ENCODE results near the gene D2HGDH. TPM values are rescaled to one million over a fixed set of nuclear protein-coding genes. Genes with fewer than 3 reads are reported as not detected.

D2HGDH gene
- total and polyA plus RNA-seq, 2 of the 13 experiments (the other 11 are each of a cell fraction or from before 2014, with no cell fraction given): 19.2 to 20.3 TPM

- peak; percentile 60; the same call in 1 of the 2 replicates for TF ChIP-seq KLF11 (CRISPR knock-in tag; IDR thresholded peaks at IDR 0.05)
- peak; percentile 68 for TF ChIP-seq ZNF143 (CRISPR knock-in tag; IDR thresholded peaks at IDR 0.05)
- TF ChIP-seq HES4 (CRISPR knock-in tag; IDR thresholded peaks at IDR 0.05; ENCODE audit: borderline replicate concordance): peak; percentile 90
- TF ChIP-seq KAT8 (CRISPR knock-in tag; IDR thresholded peaks at IDR 0.05): peak; percentile 69
- TF ChIP-seq IRF1 (CRISPR knock-in tag; IDR thresholded peaks at IDR 0.05; ENCODE audit: low read depth): peak; percentile 36; the same call in 1 of the 2 replicates
- TF ChIP-seq ZNF704 (CRISPR knock-in tag; IDR thresholded peaks at IDR 0.05; ENCODE audit: borderline replicate concordance): peak; percentile 81; the same call in 1 of the 2 replicates
- TF ChIP-seq SIX1 (CRISPR knock-in tag; IDR thresholded peaks at IDR 0.05; ENCODE audit: borderline replicate concordance): 0 out of 2 replicates have a peak, but pooled peaks have one; percentile 25
- TF ChIP-seq BCLAF1 (IDR thresholded peaks at IDR 0.05): no peak
- no peak for TF ChIP-seq ZBTB46 (CRISPR knock-in tag; IDR thresholded peaks at IDR 0.05; ENCODE audit: borderline replicate concordance)
- TF ChIP-seq ELF1 (CRISPR knock-in tag; IDR thresholded peaks at IDR 0.05): peak; percentile 64
- peak; percentile 6 to 21; a peak in 2 of 4 replicates for TF ChIP-seq EP300 (IDR thresholded peaks at IDR 0.05; ENCODE audit: low read depth in 2 of 2, low read length in 2 of 2)
- no peak; the same call in 1 of the 2 replicates for TF ChIP-seq EP300 (CRISPR knock-in tag; IDR thresholded peaks at IDR 0.05; ENCODE audit: borderline replicate concordance)
- TF ChIP-seq ZNF18 (CRISPR knock-in tag; IDR thresholded peaks at IDR 0.05; ENCODE audit: insufficient replicate concordance): peak; percentile 84
- TF ChIP-seq ZNF468 (CRISPR knock-in tag; IDR thresholded peaks at IDR 0.05): 0 out of 2 replicates have a peak, but pooled peaks have one; percentile 17
- peak; percentile 84 for TF ChIP-seq ZNF709 (CRISPR knock-in tag; IDR thresholded peaks at IDR 0.05)
- peak; percentile 96; the same call in 1 of the 2 replicates for TF ChIP-seq ZNF547 (CRISPR knock-in tag; IDR thresholded peaks at IDR 0.05)
- peak; percentile 98 for TF ChIP-seq POLR2G (IDR thresholded peaks at IDR 0.05; ENCODE audit: low read depth, low read length)
- TF ChIP-seq NR2F2 (IDR thresholded peaks at IDR 0.05; ENCODE audit: borderline replicate concordance, low read depth): peak; percentile 66; the same call in 1 of the 2 replicates
- TF ChIP-seq TCF7L2 (IDR thresholded peaks at IDR 0.05; ENCODE audit: low read depth, low read length): no peak
- peak; percentile 80 for TF ChIP-seq ZNF446 (CRISPR knock-in tag; IDR thresholded peaks at IDR 0.05)
- peak; percentile 7; the same call in 1 of the 2 replicates for TF ChIP-seq ZNF326 (CRISPR knock-in tag; IDR thresholded peaks at IDR 0.05; ENCODE audit: borderline replicate concordance)
Measured at GRCh38 chr2:241808721-241809382, 74.4 kb downstream of the D2HGDH start, which contains the start of gene NEU4 (continued).

All from HepG2 (cell line).